HG02571 (cell line): ENCODE data around the gene RDH13.

Source experiments
- ATAC-seq: cut with Tn5 transposase; IDR thresholded peaks from one replicate; pipeline ENCODE4 v1.9.1; 2021; ENCODE audit warnings: mild to moderate bottlenecking, moderate library complexity; ENCODE audit not compliant: unreplicated experiment

RDH13 gene

GRCh38 chr19:55092423-55093318 is 29.7 kb upstream of the RDH13 start:
- no peak for ATAC-seq

GRCh38 chr19:55091955-55092354 is 29.0 kb upstream of the RDH13 start:
- ATAC-seq, result no peak

GRCh38 chr19:55091126-55091910 is 28.4 kb upstream of the RDH13 start:
- ATAC-seq, result no peak

- no peak for ATAC-seq
Observed at GRCh38 chr19:55090564-55090963, 27.6 kb upstream of the RDH13 start.

GRCh38 chr19:55089342-55089944 is 26.5 kb upstream of the RDH13 start:
- no peak for ATAC-seq

DNA sequence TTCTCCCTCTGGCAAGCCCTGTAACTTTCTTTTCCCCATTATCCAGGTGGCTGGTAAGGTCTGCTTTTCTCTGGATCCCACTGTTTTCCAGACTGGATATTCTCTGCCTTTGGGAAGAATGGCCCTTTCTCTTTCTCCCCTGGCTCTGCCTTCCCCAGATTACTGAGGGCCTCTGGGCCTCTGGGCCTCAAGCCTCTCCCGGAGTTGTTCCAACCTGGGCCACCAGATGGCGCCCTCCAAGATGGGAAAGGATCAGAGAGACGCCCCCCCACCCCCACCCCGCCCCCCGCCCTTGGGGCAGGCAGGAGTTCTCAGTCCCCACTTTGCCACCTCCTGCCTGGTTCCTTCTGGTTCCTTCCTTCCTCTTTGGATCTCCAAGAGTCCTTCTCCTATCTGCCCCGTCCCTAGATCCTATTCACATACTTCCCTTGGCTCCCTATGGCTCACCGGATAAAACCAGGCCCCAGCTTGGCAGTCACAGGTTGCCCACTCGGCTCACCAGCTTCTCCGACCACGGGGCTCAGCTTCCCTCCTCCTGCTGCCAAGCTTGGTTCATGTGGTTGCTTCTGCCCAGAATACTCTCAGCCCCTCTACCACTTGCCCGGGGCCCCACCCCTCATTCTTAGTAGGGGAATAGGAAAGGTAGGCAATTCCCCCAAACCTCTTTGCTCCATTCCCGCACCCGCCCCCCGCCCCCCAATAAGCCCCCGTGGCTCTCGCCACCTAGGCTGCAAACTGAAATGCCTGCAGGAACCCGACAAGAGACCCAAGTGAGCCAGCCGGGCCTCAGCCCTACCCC is 25.8 kb upstream of the RDH13 start:
- no peak for ATAC-seq

DNA sequence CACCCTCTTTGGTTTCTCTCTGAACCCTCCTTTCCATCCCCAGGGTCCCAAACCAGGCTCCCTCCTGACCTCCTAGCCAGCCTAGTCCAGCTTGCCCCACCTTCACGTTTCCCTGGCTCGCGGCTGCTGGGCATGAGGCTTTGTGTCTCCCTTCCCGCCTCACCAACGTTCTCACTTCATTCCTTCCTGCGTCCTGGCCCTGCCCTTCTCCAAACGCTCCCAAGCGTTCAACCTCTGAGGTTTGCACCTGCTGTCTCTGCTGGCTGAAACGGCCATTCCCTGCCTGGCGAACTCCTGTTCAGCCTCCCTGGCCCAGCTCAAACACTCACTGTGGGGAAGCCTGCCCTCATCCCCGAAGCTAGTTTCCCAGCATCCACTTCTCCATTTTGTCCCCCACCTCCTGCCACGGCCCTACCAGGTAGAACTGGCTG is 25.1 kb upstream of the RDH13 start:
- ATAC-seq, result no peak

GRCh38 chr19:55087542-55087901 is 24.6 kb upstream of the RDH13 start:
- ATAC-seq, result no peak

GRCh38 chr19:55086730-55087541 is 24.0 kb upstream of the RDH13 start:
- peak; percentile 59 for ATAC-seq

DNA sequence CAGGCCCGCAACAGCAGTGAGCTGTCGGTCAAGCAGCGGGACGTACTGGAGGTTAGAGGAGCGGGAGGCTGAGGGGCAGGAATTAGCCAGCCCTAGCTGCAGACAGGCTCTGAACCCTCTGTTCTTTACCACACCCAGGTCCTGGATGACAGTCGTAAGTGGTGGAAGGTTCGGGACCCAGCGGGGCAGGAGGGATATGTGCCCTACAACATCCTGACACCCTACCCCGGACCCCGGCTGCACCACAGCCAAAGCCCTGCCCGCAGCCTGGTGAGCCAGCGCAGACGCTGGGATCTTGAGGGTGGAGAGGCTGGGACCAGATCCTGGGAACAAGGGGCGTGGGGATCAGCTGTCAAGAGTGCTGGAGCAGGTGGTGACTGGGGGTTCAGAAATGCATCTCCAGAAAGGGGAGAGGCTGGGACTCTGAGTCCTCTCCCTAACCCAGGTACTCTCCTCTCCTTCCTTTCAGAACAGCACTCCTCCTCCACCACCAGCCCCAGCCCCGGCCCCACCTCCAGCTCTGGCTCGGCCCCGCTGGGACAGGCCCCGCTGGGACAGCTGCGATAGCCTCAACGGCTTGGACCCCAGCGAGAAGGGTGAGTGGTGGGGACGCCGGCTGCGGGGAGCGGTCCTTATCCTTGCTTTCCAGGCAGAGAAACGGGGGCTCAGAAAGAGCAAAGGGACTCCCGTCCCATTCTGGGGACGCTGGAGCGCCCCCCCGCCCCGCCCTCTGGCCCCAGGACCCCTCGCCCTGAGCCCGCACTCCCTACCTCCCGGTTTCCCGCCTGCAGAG is 23.2 kb upstream of the RDH13 start:
- no peak for ATAC-seq

- ATAC-seq, result no peak
Observed at GRCh38 chr19:55084416-55084815, 21.5 kb upstream of the RDH13 start.

GRCh38 chr19:55083004-55083850 is 20.3 kb upstream of the RDH13 start:
- no peak for ATAC-seq

DNA sequence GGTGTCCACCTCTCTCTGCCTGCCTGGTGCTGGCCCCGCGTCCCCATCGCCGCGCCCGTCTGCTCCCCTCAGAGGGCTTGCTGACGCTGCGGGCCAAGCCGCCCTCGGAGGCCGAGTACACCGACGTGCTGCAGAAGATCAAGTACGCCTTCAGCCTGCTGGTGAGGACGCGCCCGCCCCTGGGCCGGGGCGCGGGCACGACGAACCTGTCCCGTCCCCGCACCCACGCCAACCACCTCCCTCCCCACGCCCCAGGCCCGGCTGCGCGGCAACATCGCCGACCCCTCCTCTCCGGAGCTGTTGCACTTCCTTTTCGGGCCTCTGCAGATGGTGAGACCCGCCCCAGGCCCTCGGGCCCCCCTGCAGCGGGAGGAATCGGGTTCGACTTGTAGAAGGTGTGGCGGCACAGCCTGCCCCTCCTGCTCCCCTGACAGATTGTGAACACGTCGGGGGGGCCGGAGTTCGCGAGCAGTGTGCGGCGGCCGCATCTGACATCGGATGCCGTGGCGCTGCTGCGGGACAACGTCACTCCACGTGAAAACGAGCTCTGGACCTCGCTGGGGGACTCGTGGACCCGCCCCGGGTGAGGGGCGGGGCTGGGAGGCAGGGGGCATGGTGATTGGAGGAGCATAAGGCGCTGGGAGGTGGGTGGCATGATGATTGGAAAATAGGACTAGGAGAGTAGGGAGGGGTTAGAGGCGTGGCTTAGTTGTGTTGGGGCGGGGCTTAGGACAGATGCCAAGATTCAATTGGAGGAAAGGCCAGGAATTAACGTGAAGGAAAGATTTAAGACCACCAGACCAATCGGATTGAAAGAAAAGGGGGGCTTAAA is 19.3 kb upstream of the RDH13 start:
- no peak for ATAC-seq

GRCh38 chr19:55081770-55082019 is 18.7 kb upstream of the RDH13 start:
- ATAC-seq, result no peak

- ATAC-seq, result no peak
Observed at GRCh38 chr19:55080968-55081769, 18.2 kb upstream of the RDH13 start.

GRCh38 chr19:55080121-55080967 is 17.4 kb upstream of the RDH13 start:
- no peak for ATAC-seq
